ENCODE results near the gene DSN1.
A peak's percentile ranks its signal among the peaks of the same experiment; 100 is the strongest.

The DSN1 gene

DNA sequence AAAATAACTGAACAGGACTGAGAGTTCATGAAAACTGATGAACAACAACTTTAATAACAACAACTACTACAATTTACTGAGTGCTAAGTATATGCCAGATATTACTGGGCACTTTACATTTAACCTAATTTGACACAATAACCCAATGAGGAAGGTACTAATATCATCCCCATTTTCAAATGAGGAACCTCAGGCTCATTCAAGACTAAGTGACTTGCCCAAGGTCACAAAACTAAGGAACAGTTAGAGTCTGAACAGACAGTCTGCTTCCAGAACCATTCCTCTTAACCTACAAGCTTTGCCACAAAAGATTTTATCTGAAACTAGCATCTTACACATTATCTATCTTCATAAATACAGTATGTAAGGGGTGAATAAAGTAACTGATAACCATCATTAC, 17.1 kb downstream of the DSN1 start:
- no peak for TF ChIP-seq CTCF (IDR thresholded peaks at IDR 0.05; ENCODE audit: extremely low read depth, missing control alignments)

DNA sequence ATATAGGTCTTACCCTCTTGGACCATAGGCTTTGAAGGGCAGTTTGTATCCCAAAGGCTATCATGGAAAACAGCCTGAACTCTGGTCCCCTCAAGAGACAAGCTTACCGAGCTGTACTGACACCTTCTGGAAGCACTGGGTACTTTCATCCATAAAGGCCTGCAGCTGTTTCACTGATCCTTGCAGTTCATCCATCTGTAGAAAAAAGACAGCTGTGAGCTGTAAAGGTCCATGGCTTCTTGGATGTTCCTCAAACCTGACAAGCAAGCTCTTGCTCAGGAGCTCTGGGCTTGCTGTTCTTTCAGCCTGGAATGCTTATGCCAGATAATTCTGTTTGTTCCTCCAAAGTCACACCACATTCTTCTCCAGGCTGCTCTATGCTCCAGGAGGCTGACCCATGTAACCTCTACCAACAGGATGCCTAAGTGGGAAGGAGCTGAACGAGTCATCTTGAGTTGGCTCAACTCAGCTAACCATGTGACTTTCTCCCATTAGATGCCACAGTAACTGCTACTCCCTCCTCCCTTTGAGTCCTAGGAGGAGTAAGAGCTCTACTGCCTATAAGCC, 18.8 kb downstream of the DSN1 start:
- TF ChIP-seq CTCF (IDR thresholded peaks at IDR 0.05; ENCODE audit: extremely low read depth, missing control alignments), result peak; percentile 33
- DNase-seq (ENCODE audit: low spot score), result peak; percentile 56

More for the DNA sequence above, 17.1 kb downstream of the DSN1 start:
- no peak for DNase-seq (ENCODE audit: low spot score)

DNA sequence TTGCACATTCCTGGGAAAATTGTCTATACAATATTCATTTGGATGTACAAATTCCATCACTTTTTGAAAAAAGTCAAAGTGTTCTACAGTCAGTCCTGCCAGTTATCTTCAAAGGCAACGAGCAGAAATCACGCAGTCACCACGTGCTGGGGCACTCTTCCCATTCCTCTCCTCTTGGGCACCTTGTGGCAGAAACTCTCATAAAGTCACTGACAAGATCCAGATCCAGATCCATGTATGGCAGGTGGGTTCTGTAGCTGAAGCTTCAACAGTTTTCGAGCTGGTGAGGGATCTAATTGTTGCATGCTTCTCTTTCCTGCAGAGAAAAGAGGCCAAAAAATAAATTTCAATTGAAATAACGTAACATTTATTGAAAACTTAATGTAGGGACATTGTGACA, 21.0 kb downstream of the DSN1 start:
- no peak for TF ChIP-seq CTCF (IDR thresholded peaks at IDR 0.05; ENCODE audit: extremely low read depth, missing control alignments)
- no peak for DNase-seq (ENCODE audit: low spot score)

GRCh38 chr20:36745927-36746659, 27.5 kb downstream of the DSN1 start, which contains the start of gene NDRG3:
Gene NDRG3, minus strand, starts transcription at chr20:36746090. Its CDS starts 24,355 bp downstream, at chr20:36721735.
- peak; percentile 98 for DNase-seq (ENCODE audit: low spot score)
- peak; percentile 0 for TF ChIP-seq CTCF (IDR thresholded peaks at IDR 0.05; ENCODE audit: extremely low read depth, missing control alignments)

GRCh38 chr20:36745234-36745926, 28.2 kb downstream of the DSN1 start:
- no peak for TF ChIP-seq CTCF (IDR thresholded peaks at IDR 0.05; ENCODE audit: extremely low read depth, missing control alignments)
- DNase-seq (ENCODE audit: low spot score), result no peak

DNA sequence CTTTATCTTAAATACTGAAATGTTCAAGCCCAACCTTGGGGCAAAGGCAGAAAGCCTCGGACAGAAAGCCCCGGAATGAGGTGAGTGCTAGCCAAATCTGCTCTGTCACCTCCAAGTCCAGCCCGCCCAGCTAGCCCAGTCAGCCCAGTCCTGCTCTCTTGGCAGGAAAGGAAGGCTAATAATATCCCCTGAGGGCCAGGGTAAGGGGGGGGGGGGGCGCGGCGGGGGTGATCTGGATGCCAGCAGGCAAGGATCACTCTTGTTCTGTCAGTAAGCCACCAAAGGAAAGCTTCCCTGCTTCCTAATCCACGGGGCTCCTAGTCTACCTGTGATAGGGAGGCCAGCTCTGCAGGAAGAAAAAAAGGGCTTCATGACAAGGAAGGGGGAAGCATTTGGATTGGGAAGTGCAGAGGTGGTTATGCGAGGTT, 28.8 kb downstream of the DSN1 start:
- no peak for TF ChIP-seq CTCF (IDR thresholded peaks at IDR 0.05; ENCODE audit: extremely low read depth, missing control alignments)
- no peak for DNase-seq (ENCODE audit: low spot score)

- no peak for TF ChIP-seq CTCF (IDR thresholded peaks at IDR 0.05; ENCODE audit: extremely low read depth, missing control alignments)
- DNase-seq (ENCODE audit: low spot score), result no peak
These were observed 29.3 kb downstream of the DSN1 start for GRCh38 chr20:36744243-36744642.
